Measurements from ENCODE around the gene MANSC4.

DNA sequence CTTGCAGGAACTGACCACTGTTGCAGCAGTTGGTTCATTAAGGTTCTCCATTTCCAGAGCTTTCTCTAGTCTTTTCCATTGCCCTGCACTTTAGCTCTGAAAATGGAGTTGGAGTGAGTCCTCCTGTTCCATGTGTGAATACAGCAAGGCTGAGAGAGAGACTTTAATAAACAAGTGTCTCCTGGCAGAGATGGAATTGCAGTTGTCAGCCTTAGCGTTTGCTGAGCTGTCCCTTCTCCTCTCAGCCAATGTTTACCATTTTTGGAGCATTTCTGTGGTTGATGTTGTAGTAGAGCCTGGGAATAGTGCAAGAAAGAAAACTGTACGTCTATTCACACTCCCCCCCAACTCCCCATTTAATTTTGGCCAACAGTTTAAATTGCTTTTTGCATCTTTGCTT lies 7.5 kb upstream of the MANSC4 start:
- TF ChIP-seq CTCF (IDR thresholded peaks at IDR 0.05) = no peak
- TF ChIP-seq POLR2A (IDR thresholded peaks at IDR 0.05) = no peak

Data from heart left ventricle (tissue), 13 donors.